ENCODE results near the gene NANOS3. TPM values are rescaled to one million over a fixed set of nuclear protein-coding genes. Genes with fewer than 3 reads are reported as not detected.

The NANOS3 gene
- total and polyA plus RNA-seq, 9 of the 15 experiments (the other 6 are each of a cell fraction or from before 2014, with no cell fraction given) = not detected

DNA sequence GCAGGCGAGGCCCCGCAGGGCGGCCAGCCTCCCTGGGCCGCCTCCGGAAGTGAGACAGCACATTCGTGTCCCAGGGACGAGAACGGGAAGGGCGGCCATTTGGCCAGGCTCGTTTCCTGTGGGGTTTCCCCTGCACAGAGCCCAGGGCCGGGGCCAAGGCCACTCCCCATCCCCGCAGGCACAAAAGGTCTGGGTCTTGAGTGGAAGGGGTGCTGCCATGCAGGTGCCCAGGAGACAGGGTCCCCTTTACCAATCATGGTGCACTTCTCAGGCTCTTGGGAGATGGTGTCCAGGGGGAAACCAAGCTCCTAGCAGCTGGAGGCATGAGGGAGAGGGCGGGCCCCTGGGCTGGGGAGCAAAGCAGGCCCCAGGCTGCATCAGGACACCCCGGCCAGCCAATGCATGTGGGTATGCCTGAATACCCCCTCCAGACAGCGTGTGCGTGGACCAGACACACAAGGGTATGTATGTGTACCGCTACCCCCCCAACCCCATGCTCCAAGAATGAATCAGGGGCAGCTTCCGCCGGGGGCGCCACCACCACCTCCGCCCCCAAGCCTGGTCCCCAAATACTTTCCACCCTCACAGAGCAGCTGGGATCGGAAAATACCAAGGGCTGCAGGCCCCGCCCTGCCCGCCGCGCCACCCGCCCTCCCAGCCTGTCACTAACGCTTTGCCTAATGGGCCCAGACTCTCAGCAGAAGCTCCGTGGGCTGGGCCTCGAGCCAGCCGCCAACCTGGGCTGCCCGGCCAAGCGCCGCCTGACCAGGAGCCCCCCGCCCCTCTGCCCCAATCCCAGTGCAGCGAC is 37.6 kb upstream of the NANOS3 start (continued):
- TF ChIP-seq ZKSCAN3 (CRISPR knock-in tag; IDR thresholded peaks at IDR 0.05) = no peak
- TF ChIP-seq ZNF239 (CRISPR knock-in tag; IDR thresholded peaks at IDR 0.05) = 0 out of 2 replicates have a peak, but pooled peaks have one; percentile 17
- TF ChIP-seq POLR2B (IDR thresholded peaks at IDR 0.05; ENCODE audit: low read depth, partially characterized antibody) = peak; percentile 76
- TF ChIP-seq TAF15 (IDR thresholded peaks at IDR 0.05; ENCODE audit: low read depth, low read length) = 0 out of 2 replicates have a peak, but pooled peaks have one; percentile 18
- TF ChIP-seq ZNF24 (IDR thresholded peaks at IDR 0.05) = no peak
- no peak for TF ChIP-seq TAF7 (tag; IDR thresholded peaks at IDR 0.05)
- 0 out of 2 replicates have a peak, but pooled peaks have one; percentile 6 for TF ChIP-seq CREB1 (IDR thresholded peaks at IDR 0.05)
- TF ChIP-seq CREB1 (CRISPR knock-in tag; IDR thresholded peaks at IDR 0.05) = no peak
- TF ChIP-seq MAFG (tag; conservative IDR thresholded peaks at IDR 0.05) = peak; percentile 71
- 0 out of 2 replicates have a peak, but pooled peaks have one; percentile 14 for TF ChIP-seq RREB1 (CRISPR knock-in tag; IDR thresholded peaks at IDR 0.05)
- TF ChIP-seq, protein P1, sequence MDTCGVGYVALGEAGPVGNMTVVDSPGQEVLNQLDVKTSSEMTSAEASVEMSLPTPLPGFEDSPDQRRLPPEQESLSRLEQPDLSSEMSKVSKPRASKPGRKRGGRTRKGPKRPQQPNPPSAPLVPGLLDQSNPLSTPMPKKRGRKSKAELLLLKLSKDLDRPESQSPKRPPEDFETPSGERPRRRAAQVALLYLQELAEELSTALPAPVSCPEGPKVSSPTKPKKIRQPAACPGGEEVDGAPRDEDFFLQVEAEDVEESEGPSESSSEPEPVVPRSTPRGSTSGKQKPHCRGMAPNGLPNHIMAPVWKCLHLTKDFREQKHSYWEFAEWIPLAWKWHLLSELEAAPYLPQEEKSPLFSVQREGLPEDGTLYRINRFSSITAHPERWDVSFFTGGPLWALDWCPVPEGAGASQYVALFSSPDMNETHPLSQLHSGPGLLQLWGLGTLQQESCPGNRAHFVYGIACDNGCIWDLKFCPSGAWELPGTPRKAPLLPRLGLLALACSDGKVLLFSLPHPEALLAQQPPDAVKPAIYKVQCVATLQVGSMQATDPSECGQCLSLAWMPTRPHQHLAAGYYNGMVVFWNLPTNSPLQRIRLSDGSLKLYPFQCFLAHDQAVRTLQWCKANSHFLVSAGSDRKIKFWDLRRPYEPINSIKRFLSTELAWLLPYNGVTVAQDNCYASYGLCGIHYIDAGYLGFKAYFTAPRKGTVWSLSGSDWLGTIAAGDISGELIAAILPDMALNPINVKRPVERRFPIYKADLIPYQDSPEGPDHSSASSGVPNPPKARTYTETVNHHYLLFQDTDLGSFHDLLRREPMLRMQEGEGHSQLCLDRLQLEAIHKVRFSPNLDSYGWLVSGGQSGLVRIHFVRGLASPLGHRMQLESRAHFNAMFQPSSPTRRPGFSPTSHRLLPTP (IDR thresholded peaks at IDR 0.05; ENCODE audit: borderline replicate concordance, extremely low read depth, insufficient read length) = no peak
- no peak for TF ChIP-seq RHOXF2B (CRISPR knock-in tag; conservative IDR thresholded peaks at IDR 0.05)
- TF ChIP-seq ZNF146 (CRISPR knock-in tag; IDR thresholded peaks at IDR 0.05; ENCODE audit: unreplicated experiment) = no peak
- TF ChIP-seq ZMIZ1 (IDR thresholded peaks at IDR 0.05; ENCODE audit: low read depth in 2 of 2, low read length in 2 of 2) = no peak; a peak in 1 of 4 replicates
- TF ChIP-seq KDM2B (CRISPR knock-in tag; IDR thresholded peaks at IDR 0.05) = no peak
- no peak for TF ChIP-seq NFYB (IDR thresholded peaks at IDR 0.05; ENCODE audit: extremely low read depth, insufficient read length)
